ENCODE results near the gene ANO2.

ANO2 gene

DNA sequence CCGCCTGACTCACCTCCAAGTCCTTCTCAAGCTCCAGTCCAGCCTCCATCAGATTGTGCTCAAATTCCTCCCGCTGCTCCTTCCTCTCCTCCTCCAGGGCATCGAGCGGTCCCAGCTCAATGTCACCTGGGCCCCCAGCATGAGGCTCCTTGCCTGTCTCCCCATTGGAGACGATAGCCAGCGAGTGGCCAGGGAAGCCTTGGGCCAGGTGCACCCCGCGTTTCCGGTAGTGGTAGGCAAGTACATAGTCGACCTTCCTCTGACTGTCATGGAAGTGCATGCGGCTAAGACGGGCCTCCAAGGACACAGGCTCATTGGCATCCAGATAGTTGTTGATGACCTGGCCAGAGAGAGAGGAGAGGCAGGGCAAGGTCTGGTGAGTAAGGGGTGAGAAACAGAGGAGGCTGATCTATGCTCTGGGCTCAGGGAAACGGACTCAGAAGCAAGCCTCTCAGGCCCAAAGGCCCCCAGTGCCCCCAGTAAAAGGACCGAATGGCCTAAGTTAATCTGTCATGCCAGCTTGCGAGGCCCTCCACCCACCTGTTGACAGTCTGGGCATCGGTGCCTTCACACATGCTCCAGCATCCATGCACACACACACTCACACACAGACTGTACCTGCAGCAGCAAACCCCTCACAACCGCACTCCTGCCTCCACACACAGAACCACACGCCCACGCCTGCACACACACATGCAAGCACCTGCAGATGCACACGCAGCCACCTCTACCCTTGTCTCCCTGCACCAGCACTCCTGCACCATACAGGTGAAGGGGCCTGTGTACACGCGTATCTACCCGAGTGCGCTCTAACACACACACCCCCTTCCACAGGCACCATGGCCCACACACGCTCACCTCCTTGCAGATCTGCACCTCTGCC is 23.8 kb downstream of the ANO2 start:
- DNase-seq (ENCODE audit: insufficient read length, low spot score) (no peak), FAIRE-seq (no peak)

DNA sequence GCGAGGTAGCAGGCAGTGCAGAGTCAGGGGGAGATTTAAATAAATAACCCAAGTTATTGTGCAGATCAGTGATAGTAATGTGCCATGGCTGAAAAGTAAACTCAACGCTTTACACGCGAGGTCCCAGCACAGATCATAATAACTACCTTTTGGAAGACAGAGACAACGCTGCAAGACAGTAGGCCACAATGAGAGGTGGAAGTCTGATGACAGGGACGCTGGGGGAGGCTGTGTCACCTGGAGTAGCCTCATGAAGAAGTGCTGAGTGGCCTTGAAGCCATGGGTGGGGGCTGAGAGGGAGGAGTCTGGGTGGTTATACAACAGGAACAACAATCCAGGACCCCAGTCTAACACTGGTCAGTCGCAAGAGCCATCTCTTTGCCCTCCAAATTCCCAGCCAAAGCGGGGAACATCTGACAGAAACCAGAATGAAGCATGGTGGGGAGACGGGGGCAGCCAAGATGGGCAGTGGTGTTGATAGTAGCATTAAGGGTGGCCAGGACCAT is 28.2 kb downstream of the ANO2 start:
- FAIRE-seq (no peak), DNase-seq (ENCODE audit: insufficient read length, low spot score) (no peak)

DNA sequence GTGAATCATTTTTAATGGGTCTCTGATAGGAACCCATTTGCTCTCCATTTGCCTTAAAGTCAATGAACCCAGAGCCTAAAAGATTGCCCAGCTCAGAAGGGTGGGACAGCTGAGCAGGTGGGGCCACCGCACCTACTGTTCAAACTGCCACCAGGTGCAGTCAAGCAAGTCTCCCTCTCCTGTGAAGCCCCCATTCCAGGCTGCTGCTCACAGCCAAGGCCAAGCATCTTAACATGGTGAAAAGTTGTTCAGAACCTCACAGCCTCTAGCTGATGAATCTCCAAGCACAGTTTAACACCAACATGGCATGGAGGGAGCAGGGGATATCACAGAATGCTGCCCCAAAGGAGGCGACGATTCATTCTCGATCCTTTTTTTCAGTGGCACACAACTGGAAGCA is 29.5 kb downstream of the ANO2 start:
- DNase-seq (ENCODE audit: insufficient read length, low spot score) (no peak), FAIRE-seq (no peak)

DNA sequence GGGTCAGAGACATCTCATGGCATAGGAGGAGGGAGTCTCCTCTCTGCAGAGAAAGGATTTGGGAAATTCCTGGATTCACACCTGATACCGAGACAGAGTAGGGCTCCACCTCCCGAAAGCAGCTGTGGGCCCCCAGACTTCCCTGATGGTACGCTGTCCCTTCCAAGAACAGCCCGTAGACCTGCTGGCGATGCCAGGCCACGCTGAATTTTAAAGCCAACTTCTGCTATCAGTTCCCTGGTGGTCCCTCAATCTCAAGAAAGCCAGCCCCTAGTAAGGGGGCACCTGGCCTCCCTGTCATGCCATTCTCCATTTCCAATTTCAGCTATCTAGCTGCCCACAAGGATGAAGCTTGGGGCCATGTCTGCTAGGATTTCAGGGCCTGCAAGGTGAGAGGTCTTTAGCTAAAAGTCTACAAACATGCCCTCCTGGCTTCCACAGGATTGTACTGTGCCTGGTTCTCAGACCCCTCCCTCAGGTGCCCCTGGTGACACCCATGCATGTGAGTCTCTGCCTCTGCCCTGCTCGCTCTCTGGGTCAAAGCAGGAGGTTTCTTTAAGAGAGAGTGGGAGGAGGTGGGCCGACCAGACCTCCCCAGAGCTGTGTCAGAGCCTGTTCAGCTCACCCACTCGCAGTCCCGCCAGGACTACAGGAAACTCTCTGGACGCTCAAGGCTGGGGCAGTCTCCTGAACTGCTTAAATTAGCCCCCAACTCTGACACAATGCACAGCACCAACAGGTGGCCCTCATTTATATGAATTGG is 30.5 kb downstream of the ANO2 start:
- no peak for FAIRE-seq
- DNase-seq (ENCODE audit: insufficient read length, low spot score) = no peak

DNA sequence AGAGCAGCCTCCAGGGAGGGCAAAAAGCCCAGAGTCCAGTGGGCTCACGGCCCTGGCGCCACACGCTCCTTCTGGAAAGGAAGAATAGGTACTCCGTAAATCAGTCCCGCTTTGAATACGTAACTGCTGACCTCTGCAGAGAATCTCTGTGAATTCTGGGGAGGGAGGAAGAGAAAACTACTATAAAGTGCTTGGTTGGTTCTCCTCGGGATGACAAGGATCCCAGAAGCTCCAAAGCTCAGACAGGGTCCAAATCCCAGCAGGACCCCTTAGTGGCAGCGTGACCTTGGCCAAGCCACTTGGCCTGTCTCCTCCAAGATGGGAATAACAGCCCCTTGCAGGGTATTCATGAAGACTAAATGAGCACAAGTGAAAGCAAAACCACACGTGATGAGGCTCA is 31.7 kb downstream of the ANO2 start:
- no peak for DNase-seq (ENCODE audit: insufficient read length, low spot score)
- FAIRE-seq = no peak

DNA sequence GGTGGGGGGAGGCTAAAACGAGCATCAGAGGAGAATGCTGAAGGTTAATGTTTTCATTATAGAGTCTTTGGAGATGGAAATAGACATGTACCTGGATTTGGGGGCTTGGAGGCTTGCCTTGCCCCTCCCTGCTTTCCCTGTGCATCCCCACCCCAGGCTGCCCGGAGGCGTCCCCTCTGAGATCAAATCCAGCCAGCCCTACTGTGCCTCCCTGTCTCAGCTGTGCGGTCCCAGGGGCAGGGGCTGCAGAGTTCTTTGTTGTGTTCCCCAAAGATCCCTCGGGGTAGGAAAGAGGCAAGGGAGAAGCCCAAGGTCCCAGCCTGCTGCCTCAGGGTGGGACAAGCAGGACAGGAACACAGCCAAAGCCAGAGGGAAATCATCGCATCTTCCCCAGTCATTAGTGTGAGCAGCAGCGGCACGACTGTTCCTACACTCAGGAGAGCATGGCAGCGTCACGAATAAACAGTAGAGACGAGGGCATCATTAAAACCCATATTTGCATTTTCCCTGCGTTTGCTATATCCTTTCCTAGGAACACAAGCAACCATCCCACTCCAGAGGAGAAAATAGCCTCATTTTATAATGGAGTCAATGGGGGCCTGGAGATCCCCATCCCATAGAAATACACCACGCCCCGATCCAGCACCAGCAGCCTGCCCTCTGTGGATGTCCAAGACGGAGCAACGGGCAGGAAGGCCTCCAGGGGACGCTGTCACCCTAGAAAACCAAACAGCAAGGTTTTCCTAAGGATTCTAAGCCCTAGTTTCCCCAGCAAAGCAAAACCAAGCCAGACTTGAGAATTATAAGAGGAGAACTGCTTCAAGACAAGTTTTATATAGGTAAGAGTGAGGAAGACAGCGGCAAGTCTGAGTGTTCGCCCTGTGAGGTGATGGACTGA is 32.4 kb downstream of the ANO2 start:
- FAIRE-seq = no peak
- DNase-seq (ENCODE audit: insufficient read length, low spot score) = no peak

DNA sequence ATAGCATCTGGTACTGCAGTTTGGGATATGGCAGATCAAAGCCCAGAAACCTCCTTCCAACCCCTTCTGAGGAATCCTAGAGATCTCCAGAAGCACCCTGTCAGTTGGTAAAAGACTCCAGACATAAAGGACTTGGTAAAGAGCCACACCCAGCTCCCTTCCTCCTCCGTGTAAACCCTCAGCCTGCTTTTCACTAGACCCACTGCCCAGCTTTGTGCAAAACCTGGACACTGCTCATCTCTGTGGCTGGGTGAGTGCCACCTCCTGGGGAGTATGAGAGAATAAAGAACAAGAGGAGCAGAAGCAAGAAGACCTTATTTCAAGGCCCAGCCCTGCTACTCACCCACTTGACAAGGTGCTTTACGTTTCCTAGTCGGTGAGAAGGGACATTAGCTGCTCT is 33.0 kb downstream of the ANO2 start:
- DNase-seq (ENCODE audit: insufficient read length, low spot score) = no peak
- no peak for FAIRE-seq

DNA sequence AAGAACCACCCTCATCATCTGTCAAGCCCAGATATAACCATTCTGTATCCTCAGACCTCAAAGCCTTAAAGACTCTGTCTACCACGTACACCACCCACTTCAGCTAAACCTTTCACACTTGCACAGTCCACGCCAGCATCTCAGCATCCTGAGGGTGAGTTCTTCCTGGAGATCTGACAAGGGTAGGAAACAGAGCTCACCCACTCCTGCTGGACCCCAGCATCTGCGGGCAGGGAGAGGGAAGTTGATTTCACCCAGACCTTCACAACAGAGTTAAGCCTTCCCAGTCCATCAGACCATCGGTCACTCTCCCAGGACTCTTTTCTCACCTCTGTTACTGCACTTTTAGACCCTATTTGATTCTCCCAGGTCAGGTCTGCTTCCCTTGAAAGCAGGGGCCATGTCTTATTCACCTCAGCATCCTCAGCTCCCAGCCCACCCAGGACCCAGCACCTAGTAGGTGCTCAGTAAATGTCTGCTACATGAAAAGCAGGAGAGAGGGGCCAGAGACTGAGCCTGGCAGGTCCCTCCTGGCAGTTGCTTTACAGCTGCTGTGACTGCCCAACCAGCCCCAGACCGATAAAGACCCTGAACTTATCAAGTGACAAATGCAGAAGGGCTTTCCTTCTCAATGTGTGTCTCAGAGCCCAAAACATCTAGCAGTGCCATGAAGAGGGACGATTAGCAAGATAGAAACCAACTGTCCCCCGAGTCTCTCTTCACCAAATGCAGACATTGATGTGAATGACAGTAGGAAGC is 34.1 kb downstream of the ANO2 start:
- FAIRE-seq (no peak), DNase-seq (ENCODE audit: insufficient read length, low spot score) (no peak)

DNA sequence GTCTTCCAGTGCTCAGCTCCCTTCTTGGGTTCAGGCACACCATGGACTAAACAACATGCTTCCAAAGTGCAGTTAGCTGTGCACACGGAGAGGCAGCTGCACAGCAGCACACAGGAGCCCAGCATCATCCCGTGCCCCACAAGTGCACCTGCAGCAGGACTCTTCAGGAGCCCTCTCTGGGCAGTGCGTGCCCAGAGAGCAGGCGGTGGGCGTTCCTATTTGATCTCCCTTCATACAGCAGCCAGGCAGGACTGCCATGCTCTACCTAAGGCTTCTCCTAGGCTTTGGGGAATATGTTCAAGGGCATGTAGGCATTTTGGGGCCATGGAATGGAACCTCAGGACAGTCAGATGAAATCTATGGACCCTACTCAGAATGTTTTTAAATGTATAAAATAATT is 35.5 kb downstream of the ANO2 start:
- no peak for DNase-seq (ENCODE audit: insufficient read length, low spot score)
- no peak for FAIRE-seq

DNA sequence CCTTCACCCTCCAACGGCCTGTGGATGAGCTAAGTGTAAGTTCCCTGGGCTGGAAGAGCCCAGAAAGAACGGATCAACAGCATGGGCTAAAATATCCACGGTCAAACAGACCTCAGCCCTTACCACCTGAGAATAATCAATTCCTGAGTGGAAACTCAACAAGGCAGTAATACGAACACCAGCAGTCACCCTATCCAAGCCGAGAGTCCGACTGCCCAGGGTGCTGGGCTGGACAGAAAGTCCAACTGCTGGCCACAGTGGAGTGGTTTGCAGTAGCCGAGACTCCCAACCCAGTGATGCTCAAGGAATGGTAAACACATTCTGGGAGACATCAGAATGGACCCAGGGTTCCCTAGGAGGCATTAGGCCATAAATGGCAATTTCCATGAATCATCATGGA is 36.8 kb downstream of the ANO2 start:
- FAIRE-seq (no peak), DNase-seq (ENCODE audit: insufficient read length, low spot score) (no peak)

DNA sequence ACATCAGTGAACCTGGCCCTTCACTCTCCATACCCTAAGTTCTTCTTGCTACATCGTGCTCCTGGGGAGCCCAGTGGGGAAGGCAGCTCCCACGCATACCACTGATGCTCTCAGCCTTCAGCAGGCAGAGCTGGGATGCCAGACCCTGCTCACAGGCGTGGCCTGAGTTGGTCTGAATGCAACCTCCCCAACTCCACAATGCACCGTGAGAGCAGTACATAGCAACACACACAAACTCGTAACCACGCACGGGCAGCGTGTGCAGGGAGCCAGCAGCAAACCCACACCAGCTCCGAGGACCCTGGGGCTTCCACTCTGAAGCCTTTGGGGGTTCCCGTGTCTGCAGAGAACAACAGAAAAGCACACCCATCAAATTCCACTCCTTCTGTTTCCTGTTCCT is 37.3 kb downstream of the ANO2 start:
- FAIRE-seq (no peak), DNase-seq (ENCODE audit: insufficient read length, low spot score) (no peak)

DNA sequence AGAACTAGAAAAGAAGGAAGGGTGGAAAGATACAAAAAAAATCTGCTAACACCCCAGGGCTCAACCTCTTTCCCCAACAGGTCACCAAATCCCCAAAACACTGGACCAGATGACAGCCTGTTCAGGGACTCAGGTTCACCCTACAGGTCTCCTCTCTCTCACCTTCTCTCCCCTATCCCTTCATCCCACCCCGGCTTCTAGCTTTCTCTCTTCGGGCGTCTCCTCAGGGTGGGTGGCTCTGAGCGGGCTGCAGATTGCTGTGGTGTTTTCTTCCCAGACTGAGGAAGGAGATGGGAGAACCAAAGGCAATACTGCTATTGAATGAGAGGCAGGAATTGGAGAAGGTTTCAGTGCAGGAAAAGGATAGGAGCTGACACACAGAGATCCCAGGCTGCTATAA is 39.3 kb downstream of the ANO2 start:
- FAIRE-seq = no peak
- no peak for DNase-seq (ENCODE audit: insufficient read length, low spot score)

DNA sequence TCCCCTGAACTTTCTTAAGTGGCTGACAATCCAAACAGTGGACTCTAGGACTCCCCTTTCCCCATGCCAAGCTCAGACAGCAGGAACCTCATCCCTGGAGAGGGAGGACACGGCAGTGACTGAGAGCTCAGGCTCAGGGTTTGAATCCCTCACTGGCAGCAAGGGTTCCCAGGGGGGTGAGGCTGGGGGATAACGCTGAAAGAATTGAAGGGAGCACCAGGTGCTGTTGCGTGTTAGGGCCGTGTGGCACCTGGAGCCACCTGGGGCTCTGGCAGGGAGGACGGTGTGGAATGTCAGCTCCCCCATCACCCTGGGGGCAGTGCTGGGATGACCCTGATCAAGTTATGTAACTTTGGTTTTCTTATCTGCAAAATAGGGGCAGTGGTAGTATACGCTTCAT is 40.1 kb downstream of the ANO2 start:
- no peak for FAIRE-seq
- no peak for DNase-seq (ENCODE audit: insufficient read length, low spot score)

DNA sequence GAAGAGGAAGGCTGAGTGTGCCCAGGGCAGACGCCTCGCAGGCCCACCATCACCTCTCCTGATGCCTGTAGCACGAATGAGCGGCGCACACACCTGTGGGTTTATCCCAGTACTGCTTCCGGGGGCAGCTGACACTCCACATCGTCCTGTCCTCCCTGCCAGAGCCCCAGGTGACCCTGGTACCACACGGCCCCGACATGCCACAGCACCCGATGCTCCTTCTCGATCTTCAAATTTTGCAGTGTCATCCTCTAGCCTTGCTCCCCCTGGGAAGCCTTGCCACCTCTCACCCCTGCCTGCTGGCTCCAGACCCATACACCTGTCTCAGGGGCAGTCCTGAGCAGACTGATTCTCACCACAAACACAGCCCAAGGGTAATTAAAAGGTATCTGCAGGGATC is 40.6 kb downstream of the ANO2 start:
- FAIRE-seq (no peak), DNase-seq (ENCODE audit: insufficient read length, low spot score) (no peak)

DNA sequence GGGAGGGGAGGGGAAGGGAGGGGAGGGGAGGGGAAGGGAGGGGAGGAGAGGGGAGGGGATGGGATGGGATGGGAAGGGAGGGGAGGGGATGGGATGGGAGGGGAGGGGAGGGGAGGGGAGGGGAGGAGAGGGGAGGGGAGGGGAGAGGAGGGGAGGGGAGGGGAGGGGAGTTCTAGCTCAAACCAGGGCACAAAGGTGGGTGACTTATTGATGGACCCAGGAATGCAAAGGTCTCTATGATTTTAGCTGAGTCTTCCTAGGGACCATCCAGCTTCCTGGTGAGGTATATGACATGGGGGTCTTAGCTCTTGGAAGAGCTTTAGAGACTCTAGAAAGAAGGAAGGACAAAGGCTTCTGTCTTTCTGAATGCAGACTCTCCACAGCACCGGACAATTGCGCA is 42.3 kb downstream of the ANO2 start:
- DNase-seq (ENCODE audit: insufficient read length, low spot score) (no peak), FAIRE-seq (no peak)

DNA sequence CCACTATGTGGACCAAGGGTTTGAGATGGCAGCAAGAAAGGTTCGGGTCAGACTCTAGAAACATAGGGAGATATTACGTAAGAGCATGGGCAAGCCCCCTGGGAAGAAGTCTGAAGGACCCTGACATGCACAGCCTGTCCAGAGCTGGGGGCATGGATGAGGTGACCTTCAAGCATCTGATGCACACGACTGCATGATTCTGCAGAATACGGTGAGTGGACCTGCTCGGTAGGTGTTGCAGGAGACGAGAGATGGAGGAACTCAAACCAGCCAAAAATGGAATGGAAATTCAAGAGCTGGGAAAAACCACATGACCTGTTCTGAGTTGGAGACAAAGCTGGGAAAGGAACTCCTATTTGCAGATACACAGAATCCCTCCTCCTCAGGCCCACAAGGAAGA is 43.6 kb downstream of the ANO2 start:
- no peak for FAIRE-seq
- no peak for DNase-seq (ENCODE audit: insufficient read length, low spot score)

DNA sequence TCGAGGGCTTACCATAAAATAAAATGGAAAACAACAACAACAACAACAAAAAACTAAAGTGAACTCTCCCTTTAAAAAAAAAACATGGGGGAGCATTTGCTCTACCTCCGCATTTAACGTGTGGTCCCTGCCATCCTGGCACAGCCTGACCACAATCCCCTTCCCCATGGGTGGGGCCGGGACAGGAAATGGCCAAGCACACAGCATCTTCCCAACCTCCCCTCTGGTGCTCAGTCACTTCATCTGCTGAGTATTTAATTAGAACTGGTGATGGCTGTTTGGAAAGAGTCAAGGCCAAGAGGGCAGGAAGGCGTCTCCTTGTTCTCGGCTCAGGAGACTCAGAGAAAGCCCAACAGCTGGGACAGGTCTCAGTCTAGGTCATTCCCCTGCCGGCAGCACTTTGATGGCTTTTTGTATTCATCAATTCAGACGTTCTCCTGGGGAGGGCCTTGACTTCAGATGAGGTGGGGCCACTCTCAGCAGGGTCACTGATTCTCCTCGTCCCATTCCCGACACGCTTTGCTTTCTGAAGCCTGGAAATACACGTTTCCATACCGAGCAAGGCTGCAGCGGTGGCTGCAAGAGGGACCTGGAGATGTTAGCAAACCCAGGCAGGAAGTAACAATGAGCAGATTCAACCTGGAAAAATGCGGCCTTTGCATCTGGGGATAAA is 44.4 kb downstream of the ANO2 start:
- DNase-seq (ENCODE audit: insufficient read length, low spot score) (no peak), FAIRE-seq (no peak)

DNA sequence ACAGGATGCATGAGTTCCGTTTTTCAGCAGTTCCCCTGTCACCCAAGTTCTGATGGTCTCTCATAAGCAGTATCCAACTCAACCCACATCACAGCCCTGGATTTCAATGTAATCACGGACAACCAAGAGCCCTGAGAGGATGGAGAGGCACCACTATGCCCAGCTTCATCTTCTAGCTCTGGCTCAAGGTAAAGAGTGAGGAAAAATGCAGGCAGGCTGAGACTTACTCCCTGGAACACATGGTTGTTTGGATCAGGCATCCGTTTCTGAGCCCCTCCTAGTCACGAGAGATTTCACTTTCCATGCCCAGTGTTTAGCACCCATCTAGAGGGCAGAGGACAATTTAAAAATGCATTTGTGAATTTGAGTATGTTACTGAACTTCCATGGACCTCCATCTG is 45.0 kb downstream of the ANO2 start:
- FAIRE-seq (no peak), DNase-seq (ENCODE audit: insufficient read length, low spot score) (no peak)

DNA sequence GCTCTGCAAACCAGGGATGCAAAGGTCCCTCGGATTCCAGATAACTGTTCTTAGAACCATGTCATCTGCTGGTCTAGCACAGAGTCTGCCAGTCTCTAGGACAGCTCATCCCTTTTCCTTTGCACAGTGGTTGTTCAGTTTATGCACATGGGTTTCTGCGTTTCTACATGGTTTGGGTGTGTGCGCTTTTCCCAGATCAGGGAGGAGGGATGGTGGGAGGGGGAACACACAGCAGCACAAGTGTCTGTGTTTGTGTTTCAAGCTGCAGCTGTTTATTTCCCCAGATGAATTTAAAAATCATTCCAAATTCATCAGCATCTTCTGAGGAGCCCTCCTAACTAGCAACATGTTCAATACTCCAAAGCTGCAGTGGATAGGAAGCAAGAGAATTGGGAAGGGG is 45.4 kb downstream of the ANO2 start:
- FAIRE-seq (no peak), DNase-seq (ENCODE audit: insufficient read length, low spot score) (no peak)

DNA sequence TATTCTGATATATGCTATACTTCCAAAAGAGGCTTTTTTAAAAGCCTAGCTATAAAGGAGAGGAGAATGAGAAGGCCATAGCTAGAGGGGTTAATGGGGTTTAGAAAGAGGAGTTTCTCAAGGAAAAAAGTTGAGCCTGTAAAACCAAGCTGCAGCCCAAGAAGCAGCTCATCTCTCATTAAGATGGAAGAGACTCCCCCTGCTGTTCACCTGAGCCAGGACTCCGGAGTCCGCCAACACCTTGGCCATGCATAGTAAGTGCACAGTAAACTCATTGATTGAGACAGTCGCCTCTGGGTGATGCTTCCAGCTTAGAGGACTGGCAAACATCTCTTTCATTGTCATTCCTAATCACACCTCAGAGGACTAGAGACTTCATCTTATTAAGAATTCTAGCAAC is 46.2 kb downstream of the ANO2 start:
- no peak for DNase-seq (ENCODE audit: insufficient read length, low spot score)
- FAIRE-seq = no peak
